DOHH2 (cell line): ENCODE measurements around the gene MZF1.
"Not testable (repeated sequence)": the region's sequence is repeated elsewhere in the genome, so short reads cannot be mapped to it uniquely, and the experiment has no call there.

ENCODE experiments used
- CTCF ChIP-seq: fragments of 200-600 bp; sonication (generic); IDR thresholded peaks from one replicate; pipeline ENCODE4 v1.5.1; 2014; ENCODE audit warnings: antibody characterized with exemption, mild to moderate bottlenecking, low read depth, low read length; ENCODE audit not compliant: poor library complexity, severe bottlenecking
- EZH2phosphoT487 ChIP-seq: fragments of 200-600 bp; sonication (generic); IDR thresholded peaks from 2 replicates; pipeline ENCODE4 v1.6.1; 2017; ENCODE audit warnings: borderline replicate concordance, mild to moderate bottlenecking, antibody characterized with exemption, low read length, moderate library complexity, mixed read lengths

DNA sequence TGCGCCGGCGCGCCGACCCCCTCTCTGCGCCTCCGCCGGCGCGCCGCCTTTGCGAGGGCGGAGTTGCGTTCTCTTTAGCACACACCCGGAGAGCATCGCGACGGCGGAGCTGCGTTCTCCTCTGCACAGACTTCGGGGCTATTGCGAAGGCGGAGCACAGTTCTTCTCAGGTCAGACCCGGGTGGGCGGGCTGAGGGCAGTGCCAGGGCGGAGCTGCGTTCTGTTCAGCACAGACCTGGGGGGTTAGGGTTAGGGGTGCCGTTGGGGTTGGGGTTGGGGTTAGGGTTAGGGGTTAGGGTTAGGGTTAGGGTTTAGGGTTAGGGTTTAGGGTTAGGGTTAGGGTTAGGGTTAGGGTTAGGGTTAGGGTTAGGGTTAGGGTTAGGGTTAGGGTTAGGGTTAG is 34.1 kb upstream of the MZF1 start:
- not testable (repeated sequence) for TF ChIP-seq CTCF, EZH2phosphoT487
